GM12878 (cell line): Measurements from ENCODE around the gene SWI5. TPM values are rescaled to one million over a fixed set of nuclear protein-coding genes. Genes with fewer than 3 reads are reported as not detected.

Experiments
- ATAC-seq: fragments of 200-7000 bp; cut with Tn5 transposase; 3 replicates; pipeline ENCODE4 v1.9.1; 2020; ENCODE audit warnings: mild to moderate bottlenecking, moderate library complexity
- BruUV-seq: library from RNA; stranded (reverse); fragments of 400-500 nt; replicated peaks from 2 replicates; lab custom pipeline; 2021; lab: Mats Ljungman, UMichigan
- CTCF ChIA-PET: fragments of 300-600 bp; sonication (Branson Sonifier 250); formaldehyde crosslinking; extraction: SDS; loops from one replicate; lab custom pipeline; 2021; ENCODE audit warnings: inconsistent platforms; lab: Yijun Ruan, JAX
- POLR2A ChIA-PET: fragments of 350-600 bp; formaldehyde crosslinking; extraction: SDS; loops from one replicate; lab custom pipeline; 2021; ENCODE audit warnings: inconsistent platforms; lab: Charles Lee
- RAD21 ChIA-PET: fragments of 300-600 bp; sonication (Branson Sonifier 250); formaldehyde crosslinking; loops from one replicate; lab custom pipeline; 2023; ENCODE audit warnings: antibody characterized with exemption; ENCODE audit not compliant: unreplicated experiment; lab: Charles Lee
- SMC1A ChIA-PET: fragments of 300-600 bp; sonication (Branson Sonifier 250); formaldehyde crosslinking; loops from one replicate; lab custom pipeline; 2023; ENCODE audit not compliant: unreplicated experiment, uncharacterized antibody; lab: Charles Lee
- DNase-seq: peaks from one replicate; pipeline ENCODE4 v3.0.0-alpha.2; 2011; ENCODE audit warnings: low read depth, low spot score
- FAIRE-seq: peaks from 3 replicates; lab custom pipeline; 2011; peaks lifted over from hg19 to GRCh38; lab: Jason Lieb, UNC
- H2AFZ ChIP-seq: 2 replicates; pipeline ENCODE4 v1.6.0; 2011; ENCODE audit warnings: low read depth, low read length, control low read depth; ENCODE audit not compliant: control insufficient read depth
- H3K27ac ChIP-seq: 2 replicates; pipeline ENCODE4 v1.5.1; 2011; ENCODE audit warnings: control low read depth; ENCODE audit not compliant: control insufficient read depth, insufficient read depth
- H3K27me3 ChIP-seq, 2 experiments: replicated peaks in 1 of 2; 2 replicates each; pipeline versions ENCODE4 v1.6.0 to v1.6.1; 2011; ENCODE audit warnings: low read length in 1 of 2; ENCODE audit not compliant: control insufficient read depth in 2 of 2, insufficient read depth in 2 of 2
- H3K36me3 ChIP-seq, 2 experiments: 2 replicates each; pipeline ENCODE4 v1.5.1; 2011; ENCODE audit warnings: low read length in 1 of 2; ENCODE audit not compliant: control insufficient read depth in 2 of 2, insufficient read depth in 2 of 2
- H3K4me1 ChIP-seq: 2 replicates; pipeline ENCODE4 v1.6.1; 2011; ENCODE audit warnings: mild to moderate bottlenecking, low read length, moderate library complexity, mixed read lengths; ENCODE audit not compliant: control insufficient read depth, insufficient read depth
- H3K4me2 ChIP-seq: 2 replicates; pipeline ENCODE4 v1.6.0; 2011; ENCODE audit warnings: control low read depth; ENCODE audit not compliant: control insufficient read depth, insufficient read depth
- H3K4me3 ChIP-seq: fragments of 200-600 bp; sonication (generic); 2 replicates; pipeline ENCODE4 v1.5.1; 2016
- H3K79me2 ChIP-seq: 2 replicates; pipeline ENCODE4 v1.6.0; 2011; ENCODE audit warnings: low read length; ENCODE audit not compliant: control insufficient read depth, insufficient read depth
- H3K9ac ChIP-seq: 2 replicates; pipeline ENCODE4 v1.8.0; 2011; ENCODE audit warnings: low read length, control low read depth, mixed read lengths; ENCODE audit not compliant: control insufficient read depth, insufficient read depth
- H3K9me3 ChIP-seq: replicated peaks from 3 replicates; pipeline ENCODE4 v1.5.1; 2011; ENCODE audit warnings: mild to moderate bottlenecking, low read length; ENCODE audit not compliant: control insufficient read depth, insufficient read depth
- H4K20me1 ChIP-seq: 2 replicates; pipeline ENCODE4 v1.6.0; 2011; ENCODE audit not compliant: control insufficient read depth, insufficient read depth
- BHLHE40 ChIP-seq, 2 experiments: fragments of 450-650 bp in 1 of 2; IDR thresholded peaks; 2 replicates each; pipeline ENCODE4 v1.6.1; 2011 to 2017; ENCODE audit warnings: low read depth in 2 of 2, borderline replicate concordance in 1 of 2, improper control_type of control experiment in 1 of 2, low read length in 1 of 2, mild to moderate bottlenecking in 1 of 2
- CEBPB ChIP-seq, 2 experiments: fragments of 150-350 bp in 1 of 2; IDR thresholded peaks; 2 replicates each; pipeline ENCODE4 v1.6.1; 2012 to 2014; ENCODE audit warnings: low read depth in 2 of 2, low read length in 2 of 2, borderline replicate concordance in 1 of 2, inconsistent platforms in 1 of 2
- HCFC1 ChIP-seq: fragments of 150-350 bp; IDR thresholded peaks from 2 replicates; pipeline ENCODE4 v1.6.1; 2014; ENCODE audit warnings: low read length
- IKZF2 ChIP-seq, 2 experiments: fragments of 450-650 bp; IDR thresholded peaks; 2 replicates each; pipeline ENCODE4 v1.6.1; 2017; ENCODE audit warnings: mild to moderate bottlenecking in 2 of 2, moderate library complexity in 2 of 2
- KLF5 ChIP-seq: fragments of 450-650 bp; IDR thresholded peaks from 2 replicates; pipeline ENCODE4 v1.6.1; 2014; ENCODE audit warnings: mild to moderate bottlenecking; ENCODE audit not compliant: partially characterized antibody
- MYB ChIP-seq: fragments of 150-350 bp; IDR thresholded peaks from 2 replicates; pipeline ENCODE4 v1.6.1; 2014; ENCODE audit warnings: mild to moderate bottlenecking, low read depth, low read length, borderline replicate concordance
- NFYA ChIP-seq: IDR thresholded peaks from 2 replicates; pipeline ENCODE4 v1.6.1; 2011; ENCODE audit warnings: low read depth, mild to moderate bottlenecking, low read length, improper control_type of control experiment, borderline replicate concordance
- NRF1 ChIP-seq: conservative IDR thresholded peaks from 2 replicates; pipeline ENCODE4 v1.6.1; 2011; ENCODE audit warnings: mild to moderate bottlenecking, low read depth, low read length, improper control_type of control experiment
- SP1 ChIP-seq: IDR thresholded peaks from one replicate; pipeline ENCODE4 v1.6.1; 2011; ENCODE audit warnings: low read depth, low read length
- SREBF1 ChIP-seq: IDR thresholded peaks from 2 replicates; pipeline ENCODE4 v1.6.1; 2012; ENCODE audit warnings: mild to moderate bottlenecking, low read length
- TAF1 ChIP-seq: IDR thresholded peaks from 2 replicates; pipeline ENCODE4 v1.6.1; 2011; ENCODE audit warnings: mild to moderate bottlenecking, low read depth, low read length, borderline replicate concordance
- ZNF217 ChIP-seq: fragments of 450-650 bp; IDR thresholded peaks from 2 replicates; pipeline ENCODE4 v1.6.1; 2017; ENCODE audit warnings: antibody characterized with exemption, mild to moderate bottlenecking
- ZNF24 ChIP-seq: fragments of 450-650 bp; IDR thresholded peaks from 2 replicates; pipeline ENCODE4 v1.6.1; 2017; ENCODE audit warnings: antibody characterized with exemption, mild to moderate bottlenecking
- ZSCAN29 ChIP-seq: fragments of 450-650 bp; IDR thresholded peaks from 2 replicates; pipeline ENCODE4 v1.6.1; 2017; ENCODE audit warnings: mild to moderate bottlenecking, moderate library complexity
- WGBS: methylation state at CpG from one replicate; pipeline ENCODE4 v1.1.6; 2016; ENCODE audit warnings: low lambda C conversion rate; ENCODE audit not compliant: insufficient replicate concordance, insufficient coverage; ENCODE audit errors: missing lambda C conversion rate; 5-methylcytosine and 5-hydroxymethylcytosine counted together
- in situ Hi-C: fragments of 300-500 bp; cut with MboI; formaldehyde crosslinking; loops from 9 replicates; pipeline ENCODE4 v1.14.3; 2018; ENCODE audit warnings: mixed read lengths
- intact Hi-C: fragments of 100-400 bp; cut with micrococcal nuclease; formaldehyde crosslinking; loops from one replicate; pipeline ENCODE4 v1.14.2; 2022; ENCODE audit not compliant: unreplicated experiment
- polyA plus RNA-seq, 11 experiments: library from polyadenylated mRNA; depleted of rRNA in 4 of 11; unstranded in 6 of 11; stranded (reverse) in 5 of 11; fragments of >200 nt; fragmentation: Nextera tagmentation in 4 of 11; fragmentation: Illumina TruSeq in 1 of 11; extraction: Ambion mirVana in 4 of 11; extraction: Trizol in 1 of 11; gene quantifications; 1 replicate in 1 of 11; 2 replicates in 10 of 11; pipeline versions ENCODE4 v1.2.1 to v1.2.3, GENCODE V29; 2011 to 2016; ENCODE audit warnings: inconsistent platforms in 2 of 11, missing spikeins in 2 of 11, low read depth in 1 of 11
- total RNA-seq, 4 experiments: library from RNA; depleted of rRNA in 3 of 4; stranded (reverse); fragments of >200 nt in 3 of 4; fragmentation: Illumina TruSeq in 1 of 4; extraction: Trizol in 1 of 4; gene quantifications; 2 replicates each; pipeline versions ENCODE4 v1.2.1 to v1.2.3, GENCODE V29; 2013 to 2021
- TF ChIP-seq, protein P1 (sequence below): fragments of 450-650 bp; formaldehyde crosslinking; IDR thresholded peaks from 2 replicates; pipeline ENCODE4 v1.4.0; 2020; ENCODE audit warnings: mild to moderate bottlenecking, moderate library complexity
- TF ChIP-seq, protein P2 (sequence below): IDR thresholded peaks from 2 replicates; pipeline ENCODE4 v1.6.1; 2012; ENCODE audit warnings: low read depth, low read length, improper control_type of control experiment

The SWI5 gene
- total and polyA plus RNA-seq, 10 of the 15 experiments (the other 5 are each of a cell fraction or from before 2014, with no cell fraction given) = 13.3 to 36.2 (median 18.1) TPM

DNA sequence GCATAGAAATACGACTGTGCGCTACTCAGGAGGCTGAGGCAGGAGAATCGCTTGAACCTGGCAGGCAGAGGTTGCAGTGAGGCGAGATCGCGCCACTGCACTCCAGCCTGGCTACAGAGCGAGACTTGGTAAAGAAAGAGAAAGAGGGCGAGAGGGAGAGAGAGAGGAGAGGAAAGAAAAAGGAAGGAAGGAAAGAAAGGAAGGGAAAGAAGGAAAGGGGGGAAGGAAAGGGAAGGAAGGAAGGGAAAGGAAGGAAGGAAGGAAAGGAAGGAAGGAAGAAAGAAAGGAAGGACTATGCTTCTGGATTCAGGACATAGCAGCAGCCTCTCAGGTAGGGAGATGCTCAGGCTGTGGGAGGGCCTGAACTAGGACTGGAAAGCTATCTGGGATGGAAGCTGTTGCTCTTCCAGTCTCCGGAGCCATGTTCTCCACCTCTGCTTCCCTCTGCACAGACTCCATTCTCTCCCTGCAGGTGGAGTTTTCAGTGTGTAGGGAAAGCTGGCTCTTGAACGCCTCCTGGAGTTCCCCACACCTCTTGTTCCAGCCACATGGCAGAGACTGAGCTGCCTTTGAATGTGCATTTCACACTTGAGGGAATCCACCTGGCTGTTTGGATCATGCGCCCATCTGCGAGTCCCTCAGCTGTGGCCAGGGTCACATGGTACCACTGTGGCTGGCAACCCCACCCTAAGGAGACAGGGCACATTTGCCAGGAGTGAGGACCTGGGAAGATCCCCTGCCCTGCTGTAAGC lies 9.1 kb downstream of the SWI5 start (continued):
- no peak for TF ChIP-seq TAF1
- TF ChIP-seq HCFC1 = no peak
- TF ChIP-seq MYB = no peak

DNA sequence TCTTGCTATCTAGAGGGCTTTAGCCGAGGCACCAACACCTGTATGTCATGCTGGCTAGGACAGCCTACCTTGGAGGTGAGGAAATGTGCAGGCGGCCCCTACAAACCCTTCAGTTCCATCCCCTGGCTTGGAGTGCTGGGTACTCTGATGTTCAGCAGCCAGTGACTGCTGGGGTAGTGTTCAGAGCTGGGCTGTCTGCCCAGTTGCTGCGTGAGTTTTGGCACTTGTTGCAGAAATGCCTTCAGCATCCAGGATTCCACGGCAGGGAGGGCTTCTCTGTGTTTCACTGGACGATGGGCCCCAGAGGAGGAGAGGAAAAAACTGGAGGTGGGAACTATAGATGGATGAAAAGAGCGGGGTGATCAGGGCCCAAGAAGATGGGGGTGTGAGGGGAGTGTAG lies 10.4 kb downstream of the SWI5 start:
- CTCF ChIA-PET = interaction anchor here (1.5 kb wide), 1 partner anchor 9 kb away, joined by 5 read pairs; no protein-coding TSS in a partner anchor

More for the DNA sequence above, 10.4 kb downstream of the SWI5 start:
- Histone ChIP-seq H4K20me1 (no peaks in the 10 kb centered on the region), H3K4me1 (no peaks in the 10 kb centered on the region), H3K36me3 (no peaks in the 10 kb centered on the region), H3K9me3 (no peaks in the 10 kb centered on the region), H3K27ac (no peak overlapping the region), H3K4me2 (no peak overlapping the region), H3K27me3 (no peaks in the 10 kb centered on the region; a peak in 1 of 4 replicates), H3K9ac (no peak overlapping the region), H2AFZ (no peak overlapping the region), H3K4me3 (no peak overlapping the region), H3K79me2 (no peaks in the 10 kb centered on the region)
- TF ChIP-seq ZNF24 = no peak
- no peak for TF ChIP-seq NFYA
- no peak for TF ChIP-seq KLF5
- TF ChIP-seq TAF1 = no peak
- no peak for TF ChIP-seq BHLHE40 (IDR thresholded peaks at IDR 0.05; ENCODE audit: borderline replicate concordance in 1 of 2, low read depth in 2 of 2, low read length in 1 of 2)
- TF ChIP-seq NRF1 = no peak
- TF ChIP-seq CEBPB (IDR thresholded peaks at IDR 0.05; ENCODE audit: borderline replicate concordance in 1 of 2, low read depth in 2 of 2, low read length in 2 of 2) = no peak
- TF ChIP-seq, protein P1, sequence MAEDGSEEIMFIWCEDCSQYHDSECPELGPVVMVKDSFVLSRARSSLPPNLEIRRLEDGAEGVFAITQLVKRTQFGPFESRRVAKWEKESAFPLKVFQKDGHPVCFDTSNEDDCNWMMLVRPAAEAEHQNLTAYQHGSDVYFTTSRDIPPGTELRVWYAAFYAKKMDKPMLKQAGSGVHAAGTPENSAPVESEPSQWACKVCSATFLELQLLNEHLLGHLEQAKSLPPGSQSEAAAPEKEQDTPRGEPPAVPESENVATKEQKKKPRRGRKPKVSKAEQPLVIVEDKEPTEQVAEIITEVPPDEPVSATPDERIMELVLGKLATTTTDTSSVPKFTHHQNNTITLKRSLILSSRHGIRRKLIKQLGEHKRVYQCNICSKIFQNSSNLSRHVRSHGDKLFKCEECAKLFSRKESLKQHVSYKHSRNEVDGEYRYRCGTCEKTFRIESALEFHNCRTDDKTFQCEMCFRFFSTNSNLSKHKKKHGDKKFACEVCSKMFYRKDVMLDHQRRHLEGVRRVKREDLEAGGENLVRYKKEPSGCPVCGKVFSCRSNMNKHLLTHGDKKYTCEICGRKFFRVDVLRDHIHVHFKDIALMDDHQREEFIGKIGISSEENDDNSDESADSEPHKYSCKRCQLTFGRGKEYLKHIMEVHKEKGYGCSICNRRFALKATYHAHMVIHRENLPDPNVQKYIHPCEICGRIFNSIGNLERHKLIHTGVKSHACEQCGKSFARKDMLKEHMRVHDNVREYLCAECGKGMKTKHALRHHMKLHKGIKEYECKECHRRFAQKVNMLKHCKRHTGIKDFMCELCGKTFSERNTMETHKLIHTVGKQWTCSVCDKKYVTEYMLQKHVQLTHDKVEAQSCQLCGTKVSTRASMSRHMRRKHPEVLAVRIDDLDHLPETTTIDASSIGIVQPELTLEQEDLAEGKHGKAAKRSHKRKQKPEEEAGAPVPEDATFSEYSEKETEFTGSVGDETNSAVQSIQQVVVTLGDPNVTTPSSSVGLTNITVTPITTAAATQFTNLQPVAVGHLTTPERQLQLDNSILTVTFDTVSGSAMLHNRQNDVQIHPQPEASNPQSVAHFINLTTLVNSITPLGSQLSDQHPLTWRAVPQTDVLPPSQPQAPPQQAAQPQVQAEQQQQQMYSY (CRISPR knock-in tag) = no peak
- TF ChIP-seq SREBF1 = no peak
- TF ChIP-seq ZNF217 = no peak
- TF ChIP-seq IKZF2 (IDR thresholded peaks at IDR 0.05) = no peak
- TF ChIP-seq, protein P2, sequence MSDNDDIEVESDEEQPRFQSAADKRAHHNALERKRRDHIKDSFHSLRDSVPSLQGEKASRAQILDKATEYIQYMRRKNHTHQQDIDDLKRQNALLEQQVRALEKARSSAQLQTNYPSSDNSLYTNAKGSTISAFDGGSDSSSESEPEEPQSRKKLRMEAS = no peak
- no peak for TF ChIP-seq SP1
- no peak for TF ChIP-seq ZSCAN29
- ChIA-PET RAD21 (no interaction called here), POLR2A (no interaction called here), SMC1A (no interaction called here)
- ATAC-seq = no peak
- DNase-seq = no peak
- in situ Hi-C loops (no loop called here), intact Hi-C loops (no loop called here)
- BruUV-seq = no TSS peak
- 81% methylated on average over 6 of the region's 6 CpGs for WGBS
- FAIRE-seq = no peak
